ENCODE results near the gene COMTD1. TPM values are rescaled to one million over a fixed set of nuclear protein-coding genes. Genes with fewer than 3 reads are reported as not detected.

Gene COMTD1
- total and polyA plus RNA-seq, 2 of the 13 experiments (the other 11 are each of a cell fraction or from before 2014, with no cell fraction given), result 11.8 to 18.4 TPM

GRCh38 chr10:75272896-75273295, 37.1 kb upstream of the COMTD1 start (continued):
- TF ChIP-seq CEBPZ (IDR thresholded peaks at IDR 0.05; ENCODE audit: low read length), result no peak
- no peak for TF ChIP-seq TGIF2 (CRISPR knock-in tag; IDR thresholded peaks at IDR 0.05)
- peak; percentile 57 for TF ChIP-seq ZNF770 (CRISPR knock-in tag; IDR thresholded peaks at IDR 0.05)
- TF ChIP-seq FOXP1 (IDR thresholded peaks at IDR 0.05), result no peak
- 0 out of 2 replicates have a peak, but pooled peaks have one; percentile 8 for TF ChIP-seq FOXP1 (CRISPR knock-in tag; IDR thresholded peaks at IDR 0.05)
- TF ChIP-seq ZBTB38 (CRISPR knock-in tag; IDR thresholded peaks at IDR 0.05), result no peak
- TF ChIP-seq ATF7-NPFF (CRISPR knock-in tag; IDR thresholded peaks at IDR 0.05; ENCODE audit: low read depth), result no peak
- no peak for TF ChIP-seq HNRNPH1 (optimal IDR thresholded peaks at IDR 0.05; ENCODE audit: low read depth, low read length)
- TF ChIP-seq ZNF296 (CRISPR knock-in tag; conservative IDR thresholded peaks at IDR 0.05), result peak; percentile 61; the same call in 1 of the 2 replicates
- no peak for TF ChIP-seq MIER2 (CRISPR knock-in tag; IDR thresholded peaks at IDR 0.05)
- TF ChIP-seq IRX3 (CRISPR knock-in tag; IDR thresholded peaks at IDR 0.05; ENCODE audit: borderline replicate concordance, low read depth), result no peak
- TF ChIP-seq CENPBD1 (CRISPR knock-in tag; IDR thresholded peaks at IDR 0.05; ENCODE audit: borderline replicate concordance, low read depth), result no peak
- TF ChIP-seq BCL6 (CRISPR knock-in tag; IDR thresholded peaks at IDR 0.05), result peak; percentile 34; the same call in 1 of the 2 replicates
- no peak for TF ChIP-seq ZNF556 (CRISPR knock-in tag; IDR thresholded peaks at IDR 0.05; ENCODE audit: borderline replicate concordance)
- no peak for TF ChIP-seq XBP1 (CRISPR knock-in tag; IDR thresholded peaks at IDR 0.05)
- TF ChIP-seq MYPOP (CRISPR knock-in tag; IDR thresholded peaks at IDR 0.05), result no peak
- TF ChIP-seq SOX5 (CRISPR knock-in tag; IDR thresholded peaks at IDR 0.05; ENCODE audit: borderline replicate concordance), result 0 out of 2 replicates have a peak, but pooled peaks have one; percentile 19
- no peak for TF ChIP-seq ZNF136 (CRISPR knock-in tag; IDR thresholded peaks at IDR 0.05; ENCODE audit: low read depth)
- no peak for TF ChIP-seq MTERF4 (CRISPR knock-in tag; IDR thresholded peaks at IDR 0.05)
- TF ChIP-seq THYN1 (CRISPR knock-in tag; IDR thresholded peaks at IDR 0.05; ENCODE audit: borderline replicate concordance, low read depth), result no peak
- TF ChIP-seq SOX6 (IDR thresholded peaks at IDR 0.05), result no peak
- TF ChIP-seq SOX6 (CRISPR knock-in tag; IDR thresholded peaks at IDR 0.05), result no peak
- TF ChIP-seq STAG1 (CRISPR knock-in tag; IDR thresholded peaks at IDR 0.05), result peak; percentile 44
- peak; percentile 48 for TF ChIP-seq SAP130 (CRISPR knock-in tag; IDR thresholded peaks at IDR 0.05; ENCODE audit: low read depth)
- TF ChIP-seq SMAD1 (CRISPR knock-in tag; IDR thresholded peaks at IDR 0.05; ENCODE audit: borderline replicate concordance, low read depth), result no peak
